ENCODE data around the gene MBL2.

Gene MBL2

DNA sequence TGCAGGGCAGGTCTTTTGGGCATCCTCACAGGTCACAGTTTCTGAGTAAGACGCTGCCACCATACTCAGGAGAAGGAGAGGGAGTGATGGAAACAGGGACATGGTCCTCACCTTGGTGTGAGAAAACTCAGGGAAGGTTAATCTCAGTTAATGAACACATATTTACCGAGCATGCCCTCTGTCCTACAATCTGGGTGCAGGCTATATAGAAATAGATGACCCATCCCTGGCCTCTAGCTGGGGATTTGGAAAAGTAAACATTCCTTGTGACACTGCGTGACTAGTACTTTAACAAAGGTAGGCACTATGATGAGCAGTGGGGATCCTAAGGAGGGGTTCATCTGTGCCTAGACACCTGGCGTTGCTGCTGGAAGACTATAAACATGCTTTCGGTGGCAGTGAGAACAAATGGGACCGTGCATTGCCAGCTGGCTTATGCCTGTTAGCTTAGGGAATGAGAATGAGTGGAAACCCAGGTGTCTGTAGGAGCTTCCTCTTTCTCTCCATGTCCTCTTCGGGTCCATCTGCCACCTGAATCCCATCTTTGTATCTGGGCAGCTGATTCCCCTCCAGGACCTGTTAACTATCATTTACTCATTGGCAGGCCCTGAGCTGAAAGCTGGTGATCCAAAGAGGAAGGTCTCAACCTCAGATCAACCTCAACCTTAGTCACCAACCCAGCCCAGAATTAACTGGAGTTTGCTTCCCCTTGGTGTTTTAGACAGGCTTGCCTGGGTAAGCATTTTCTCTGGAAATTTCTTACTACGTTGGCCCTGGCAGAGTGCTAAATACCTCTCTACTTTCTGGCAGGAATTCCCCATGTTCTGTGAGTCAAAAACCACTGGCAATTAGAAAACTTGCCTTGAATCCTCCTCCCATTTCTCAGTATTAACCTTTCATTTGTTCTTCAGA lies 794 bp downstream of the MBL2 start:
- no peak for DNase-seq

DNA sequence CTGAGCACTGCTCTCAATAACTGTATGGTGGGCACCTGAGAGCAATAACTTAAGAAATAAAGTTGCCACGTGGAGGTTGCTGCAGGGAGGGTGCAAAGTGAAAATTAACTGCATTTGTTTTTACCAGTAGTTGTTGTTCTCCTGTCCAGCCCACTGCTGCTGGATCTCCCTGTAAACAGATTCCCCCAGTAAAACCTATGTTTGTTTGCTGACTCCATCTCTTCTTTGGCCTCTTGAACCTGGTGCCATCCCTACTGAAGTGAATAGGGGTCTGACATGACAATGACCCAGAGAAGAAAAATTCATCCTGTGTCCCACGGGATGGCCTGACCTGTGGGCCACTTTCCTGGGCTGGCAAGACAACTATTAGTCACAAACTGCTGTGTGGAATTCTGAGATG lies 1.7 kb downstream of the MBL2 start:
- no peak for DNase-seq

DNA sequence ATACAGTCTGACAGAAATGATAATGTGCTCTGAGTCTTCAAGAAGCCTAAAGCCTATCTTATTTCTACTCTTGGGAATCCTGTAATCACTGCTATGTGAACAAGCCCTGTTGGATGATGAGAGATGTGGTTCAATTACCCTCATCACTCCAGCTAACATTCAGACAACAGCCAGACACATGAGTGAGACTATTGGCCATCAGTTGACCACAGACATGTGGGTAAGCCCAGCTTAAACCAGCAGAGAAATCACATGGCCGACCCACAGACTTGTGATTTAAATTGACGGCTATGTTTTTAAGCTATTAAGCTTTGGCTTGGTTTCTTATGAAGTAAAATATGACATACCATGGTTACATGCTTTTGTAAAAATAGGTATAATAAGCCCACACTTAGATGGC lies 2.6 kb downstream of the MBL2 start:
- no peak for DNase-seq

- no peak for DNase-seq
These were observed 4.5 kb downstream of the MBL2 start for GRCh38 chr10:52768001-52768532.

GRCh38 chr10:52762088-52762487 lies 10.5 kb downstream of the MBL2 start:
- no peak for DNase-seq

- DNase-seq: no peak
These were observed 13.4 kb downstream of the MBL2 start for GRCh38 chr10:52759154-52759553.

DNA sequence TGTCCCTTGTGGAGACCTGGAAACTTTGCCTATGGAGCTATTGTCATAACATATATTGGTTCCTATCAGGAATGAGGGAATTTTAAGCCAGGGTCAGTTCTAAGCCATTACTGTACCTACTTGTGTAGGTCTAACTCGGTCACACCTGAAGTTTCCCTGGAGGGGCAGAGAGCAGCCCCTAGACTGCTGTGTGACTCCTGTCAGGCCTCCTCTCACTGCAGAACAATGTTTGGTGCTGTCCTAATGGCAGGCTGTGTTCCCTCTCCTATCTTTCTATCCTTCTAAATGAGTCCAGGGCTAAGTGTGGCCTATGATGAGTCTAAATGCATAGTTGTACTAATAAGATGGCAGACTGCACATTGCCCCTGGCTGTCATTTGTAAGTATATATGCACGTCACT lies 14.2 kb downstream of the MBL2 start:
- no peak for DNase-seq

DNA sequence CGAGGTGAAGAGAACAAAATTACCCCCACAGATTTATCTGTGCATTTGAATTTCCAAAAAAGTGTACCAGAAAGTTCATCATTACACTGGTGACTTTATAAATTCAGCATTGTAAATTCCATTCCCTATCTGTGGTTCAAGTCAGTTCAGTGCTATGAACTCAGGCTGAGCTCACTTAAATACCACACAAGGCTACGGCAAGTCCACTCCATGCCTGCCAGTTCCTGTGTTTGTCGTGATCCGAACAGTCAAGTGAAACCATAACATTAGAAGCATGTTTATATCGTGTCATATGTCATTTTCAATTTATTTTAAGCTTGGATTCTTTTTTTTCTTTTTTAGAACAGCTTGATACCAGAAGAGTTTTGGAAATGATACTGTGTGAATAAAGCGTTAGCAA lies 14.8 kb downstream of the MBL2 start:
- DNase-seq: no peak

DNA sequence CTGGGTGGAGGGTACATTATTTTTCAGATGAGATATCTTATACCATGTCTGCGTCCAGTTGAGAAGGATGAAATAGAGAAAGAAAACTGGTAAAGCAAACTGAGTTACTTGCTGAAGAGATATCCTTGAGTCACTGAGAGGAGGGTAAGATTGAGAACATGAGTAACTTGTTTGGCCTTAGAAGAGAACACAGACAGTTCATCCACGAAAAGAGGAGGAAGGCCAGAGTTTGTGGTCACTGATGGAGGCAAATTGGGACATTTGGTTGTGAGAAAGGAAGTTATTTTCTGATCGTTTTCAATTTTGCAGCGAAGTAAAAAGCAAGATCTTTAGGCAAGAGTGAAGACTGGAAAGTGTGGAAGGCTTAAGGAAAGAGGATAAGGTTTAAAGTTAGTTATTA lies 15.6 kb downstream of the MBL2 start:
- DNase-seq: no peak

DNA sequence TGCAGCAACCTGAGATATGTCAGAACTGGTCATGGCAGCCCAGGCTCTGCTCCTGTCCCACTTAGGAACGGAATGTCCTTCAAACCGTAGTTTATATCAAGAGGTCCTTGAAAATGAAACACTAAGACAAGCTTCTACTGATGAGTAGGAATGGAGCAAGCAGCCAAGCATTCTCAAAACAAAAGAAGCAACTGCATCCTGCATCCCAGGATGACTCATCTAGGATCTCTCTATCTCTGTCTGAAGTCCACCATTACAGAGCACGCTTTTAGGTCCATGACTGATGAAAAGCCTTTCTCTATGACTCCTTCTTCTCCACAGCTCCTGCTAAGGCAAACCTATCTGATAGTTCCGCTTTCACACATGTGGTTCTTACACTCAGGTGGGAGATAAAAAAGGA lies 16.3 kb downstream of the MBL2 start:
- no peak for DNase-seq

DNA sequence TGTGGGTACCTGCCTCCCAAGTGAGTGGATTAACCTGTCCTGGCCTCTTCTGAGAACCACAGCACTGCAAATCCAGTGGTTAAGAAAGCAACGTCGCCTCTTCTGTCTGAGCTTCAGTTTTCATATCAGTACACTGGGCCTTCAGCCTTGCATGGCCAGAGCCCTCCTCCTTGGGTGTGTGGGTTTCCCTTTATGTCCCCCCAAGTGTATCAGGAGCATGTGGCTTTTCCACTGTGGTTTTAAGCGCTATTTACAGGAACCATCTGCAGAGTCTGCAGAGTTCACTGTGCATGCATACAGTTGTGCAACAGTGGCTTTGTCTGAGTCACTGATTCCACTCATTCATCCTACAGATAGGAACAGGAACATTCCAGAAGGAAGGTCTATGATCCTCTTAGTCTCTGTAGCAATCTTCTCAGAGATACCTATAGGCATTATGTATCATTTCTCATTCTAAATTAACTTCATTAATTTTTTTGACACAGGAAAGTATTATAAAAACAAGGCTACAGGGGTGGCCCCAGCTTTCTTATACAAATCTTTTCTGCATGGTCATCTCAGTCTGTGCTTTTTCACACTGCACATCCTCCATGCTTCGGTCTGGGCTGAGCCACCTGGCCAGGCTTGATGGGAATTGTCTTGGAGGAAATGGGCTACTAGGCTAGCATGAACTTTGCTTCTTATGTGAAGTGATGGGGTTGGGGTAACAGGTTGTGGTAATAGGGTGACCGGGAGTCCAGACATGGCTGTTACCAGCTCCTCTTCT lies 17.1 kb downstream of the MBL2 start:
- no peak for DNase-seq

GRCh38 chr10:52752801-52753445 lies 19.7 kb downstream of the MBL2 start:
- DNase-seq: no peak

DNA sequence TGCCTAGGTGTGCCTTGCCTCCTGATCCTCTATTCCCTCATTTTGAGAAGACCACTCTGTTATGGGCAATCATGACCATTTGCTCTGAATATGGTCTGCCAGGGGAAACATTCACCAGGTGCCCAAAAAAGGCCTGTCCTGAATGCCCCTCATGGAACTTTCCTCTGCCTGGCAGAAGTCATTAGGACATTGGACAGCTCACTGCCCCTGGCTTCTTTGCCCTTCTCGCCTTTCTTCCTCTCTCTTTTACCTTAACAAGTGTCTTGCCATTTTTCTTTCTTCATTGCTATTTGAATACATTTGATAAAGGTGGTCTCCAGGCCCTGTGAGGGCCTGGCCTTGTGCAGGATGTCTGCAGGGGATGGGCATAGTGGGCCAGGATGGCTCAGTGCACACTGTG lies 20.3 kb downstream of the MBL2 start:
- DNase-seq: no peak

DNA sequence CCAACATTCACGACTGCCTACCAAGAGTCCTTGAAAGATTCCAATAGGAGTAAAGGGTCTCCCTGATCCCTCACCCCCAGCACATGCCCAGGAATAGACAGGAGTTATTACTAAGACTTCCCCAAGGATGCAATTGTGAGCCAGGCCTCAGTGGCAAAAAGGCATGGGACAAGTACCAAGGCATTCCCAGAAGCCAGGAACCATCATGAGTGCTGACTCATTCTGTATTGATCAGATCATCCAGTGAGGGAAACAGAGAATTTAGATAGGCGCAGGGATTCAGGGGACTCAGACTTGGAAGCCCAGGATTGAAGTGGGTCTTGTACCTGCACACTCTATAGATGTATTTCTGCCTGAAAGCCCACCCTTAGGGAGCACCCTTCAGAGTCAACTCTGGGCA lies 21.2 kb downstream of the MBL2 start:
- DNase-seq: no peak

DNA sequence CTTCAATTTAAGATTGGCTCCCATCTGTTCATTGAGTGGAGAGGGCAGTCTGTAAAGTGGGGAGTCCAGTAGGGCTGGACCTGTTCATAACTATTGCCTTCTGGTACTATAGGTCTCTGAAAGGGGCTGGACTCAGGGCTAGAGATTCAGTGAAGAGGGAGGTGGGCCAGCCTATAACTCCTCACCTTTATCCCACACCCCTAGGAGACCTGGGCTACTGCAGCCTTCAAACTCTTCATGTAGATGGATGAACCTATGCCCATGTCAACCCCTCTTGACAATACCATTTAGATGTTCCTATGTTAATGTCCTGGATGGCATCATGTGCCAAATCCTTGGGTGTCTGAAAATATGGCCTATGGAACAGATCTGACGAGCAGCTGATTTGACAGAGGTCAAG lies 22.0 kb downstream of the MBL2 start:
- DNase-seq: no peak

DNA sequence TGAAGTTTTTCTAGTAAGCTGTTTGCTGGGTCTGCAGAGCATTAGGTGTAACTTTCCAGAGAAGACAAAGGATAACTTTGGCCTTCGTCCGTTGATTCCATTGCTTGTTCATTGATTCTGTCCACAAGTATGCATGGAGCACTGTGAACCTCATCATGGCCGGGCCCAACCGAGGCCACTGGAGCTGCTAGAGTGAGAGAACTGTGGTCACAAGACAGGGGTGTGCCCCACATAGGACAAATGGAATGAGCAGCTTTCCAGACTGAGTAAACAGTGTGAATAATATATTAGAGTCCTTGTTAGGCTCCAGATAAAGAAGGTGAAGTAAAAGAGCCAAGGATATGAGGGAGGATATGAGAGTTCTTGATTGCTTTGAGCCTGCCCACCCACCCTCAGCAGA lies 24.9 kb downstream of the MBL2 start:
- no peak for DNase-seq

GRCh38 chr10:52746169-52746568 lies 26.4 kb downstream of the MBL2 start:
- no peak for DNase-seq

DNA sequence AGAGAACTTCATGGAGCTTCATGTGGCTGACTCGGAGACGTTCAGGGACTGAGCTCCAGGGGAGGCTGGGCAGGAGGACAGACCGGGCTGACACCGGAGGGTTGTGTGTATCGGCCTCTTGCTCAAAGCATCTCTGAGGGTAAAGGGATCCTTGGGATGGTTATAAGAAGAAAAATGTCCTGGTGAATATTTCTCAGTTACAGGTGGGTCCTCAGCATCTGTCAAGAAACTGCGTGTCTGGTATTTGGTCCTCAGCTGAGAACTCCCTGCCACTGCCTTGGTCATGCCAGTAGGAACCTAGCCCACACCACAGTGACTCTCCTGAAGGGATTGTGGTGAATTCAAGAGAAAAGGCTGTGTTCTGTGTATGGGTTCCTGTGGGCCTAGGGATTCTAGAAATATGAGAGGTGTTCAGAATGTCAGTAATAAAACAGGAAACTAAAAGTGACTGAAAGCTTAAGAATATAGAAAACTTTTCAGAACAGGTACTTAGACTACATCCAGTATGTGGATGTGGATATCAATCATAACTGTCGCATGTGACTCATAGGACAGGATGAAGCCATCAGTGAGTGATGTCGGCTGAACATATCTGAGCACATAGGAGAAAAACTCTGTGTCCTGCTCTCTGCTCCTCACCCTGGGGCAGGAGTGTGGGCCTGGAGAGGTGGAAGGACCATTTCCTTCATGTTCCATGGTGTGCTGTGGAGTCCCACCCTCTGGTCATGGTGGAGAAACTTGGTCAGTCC lies 28.4 kb downstream of the MBL2 start:
- DNase-seq: no peak

- no peak for DNase-seq
These were observed 29.9 kb downstream of the MBL2 start for GRCh38 chr10:52742731-52743130.

- DNase-seq: no peak
These were observed 30.7 kb downstream of the MBL2 start for GRCh38 chr10:52741851-52742250.

DNA sequence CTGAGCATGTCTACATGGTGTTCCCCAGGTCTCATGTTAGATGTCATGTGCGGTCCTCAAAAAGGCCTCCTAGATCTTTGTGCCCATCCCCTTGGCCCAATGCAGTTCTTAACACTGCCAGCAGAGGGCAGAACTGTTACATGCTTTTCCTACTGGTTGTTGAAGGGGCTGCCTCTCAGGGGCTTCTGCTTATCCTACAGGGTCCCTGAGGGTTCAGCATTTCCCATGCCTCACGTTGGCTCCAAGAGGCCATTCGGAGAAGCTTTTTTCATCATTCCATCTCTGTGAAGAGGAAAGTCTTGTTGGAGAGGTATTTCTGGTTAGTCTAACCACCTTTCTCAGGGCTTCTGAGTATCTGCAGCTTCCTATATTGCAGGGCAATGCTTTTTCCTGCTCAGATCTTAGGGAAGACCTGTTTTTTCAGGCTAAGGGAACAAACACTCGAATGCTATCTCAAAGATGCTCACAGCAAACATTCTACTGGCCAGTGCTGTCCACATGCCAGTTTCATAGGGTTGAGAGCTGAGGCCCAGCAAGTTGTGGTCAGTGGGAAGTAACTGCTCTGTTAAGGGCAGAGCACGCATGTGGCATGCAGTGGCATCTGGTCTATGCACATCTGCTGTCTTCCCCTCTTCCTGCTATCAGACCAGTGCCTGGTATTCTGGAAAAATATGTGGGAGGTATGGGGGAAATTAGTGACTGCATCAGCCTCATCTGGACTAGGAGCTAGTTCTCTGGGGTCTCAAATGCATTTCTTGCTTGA lies 31.5 kb downstream of the MBL2 start:
- DNase-seq: peak; percentile 23

DNA sequence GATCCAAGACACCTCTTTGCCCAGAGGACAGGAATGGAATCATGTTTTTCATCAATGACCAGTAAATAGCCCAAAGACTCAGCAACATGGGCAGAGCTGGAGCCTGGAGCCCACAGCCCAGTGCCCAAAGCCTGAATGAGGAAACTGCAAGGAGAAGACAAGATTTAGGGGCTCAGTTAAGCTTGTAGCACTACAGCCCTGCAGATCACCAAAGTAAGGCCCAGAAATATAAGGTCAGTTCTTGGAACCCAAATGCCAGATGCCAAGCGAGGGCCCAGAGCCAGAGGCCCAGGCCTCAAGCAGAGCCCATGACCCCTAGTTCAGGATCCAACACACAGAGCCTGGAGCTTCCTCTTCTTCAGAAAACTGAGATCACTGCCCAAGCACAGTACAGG lies 32.4 kb downstream of the MBL2 start:
- DNase-seq: no peak

Measured in RPMI8226 (cell line).